Measurements from ENCODE around the gene NMNAT2. TPM values are rescaled to one million over a fixed set of nuclear protein-coding genes. Genes with fewer than 3 reads are reported as not detected.

Gene NMNAT2
- total and polyA plus RNA-seq, 2 donors (not counting 3 experiments of a cell fraction or from before 2014, with no cell fraction given) = 0.28 to 0.38 TPM

- no peaks in the 10 kb centered on the region for H3K9me3 ChIP-seq (replicated peaks; ENCODE audit: control insufficient read depth, insufficient read depth, low read length)
- H3K36me3 ChIP-seq (ENCODE audit: control insufficient read depth in 2 of 2, extremely low read depth in 1 of 2, insufficient read depth in 2 of 2, low read length in 2 of 2) = no peaks in the 10 kb centered on the region
- H3K4me2 ChIP-seq (ENCODE audit: insufficient read depth, low read length) = no peak overlapping the region
- CTCF ChIA-PET = interaction anchor here (0.7 to 1.0 kb wide), 2 partner anchors 15 to 28 kb away, joined by 3 read pairs; no protein-coding TSS in a partner anchor
- TF ChIP-seq MAX (IDR thresholded peaks at IDR 0.05; ENCODE audit: insufficient read depth, insufficient read length) = no peak
- TF ChIP-seq EZH2 (IDR thresholded peaks at IDR 0.05; ENCODE audit: borderline replicate concordance, low read depth, low read length, severe bottlenecking) = no peak
- TF ChIP-seq CTCF (IDR thresholded peaks at IDR 0.05; ENCODE audit: extremely low read depth in 1 of 2, insufficient read depth in 1 of 2, low read depth in 1 of 2, low read length in 2 of 2) = no peak
- TF ChIP-seq POLR2A (IDR thresholded peaks at IDR 0.05; ENCODE audit: low read depth, low read length) = no peak
- no peak for TF ChIP-seq POLR2AphosphoS5 (IDR thresholded peaks at IDR 0.05; ENCODE audit: insufficient read depth, low read depth, low read length)
- no peak for TF ChIP-seq JUN (IDR thresholded peaks at IDR 0.05; ENCODE audit: borderline replicate concordance, insufficient read depth, insufficient read length, low read depth)
- TF ChIP-seq FOS (IDR thresholded peaks at IDR 0.05; ENCODE audit: borderline replicate concordance, insufficient read depth, low read length) = no peak
- TF ChIP-seq GATA2 (IDR thresholded peaks at IDR 0.05; ENCODE audit: insufficient read depth, insufficient read length, low read depth, low read length) = no peak
- no peak for TF ChIP-seq MYC (IDR thresholded peaks at IDR 0.05; ENCODE audit: low read depth, low read length)
- no peaks in the 10 kb centered on the region for H3K79me2 ChIP-seq (ENCODE audit: control insufficient read depth, insufficient read depth, low read length)
- no peaks in the 10 kb centered on the region for H3K9me1 ChIP-seq (replicated peaks; ENCODE audit: control insufficient read depth, extremely low read depth, insufficient read depth, low read length)
- DNase-seq (ENCODE audit: low read depth, low spot score) (peak; percentile 66), FAIRE-seq (no peak)
- H3K9ac ChIP-seq (replicated peaks; ENCODE audit: extremely low read depth, insufficient read depth, low read length) = no peak overlapping the region
- H3K4me3 ChIP-seq (replicated peaks in 1 of 3; ENCODE audit: insufficient read depth in 1 of 3, low read depth in 1 of 3, low read length in 3 of 3) = no peak overlapping the region
- H3K27ac ChIP-seq (ENCODE audit: insufficient read depth, low read depth, low read length) = no peak overlapping the region
- dilution Hi-C loops (cut with MboI; ENCODE audit: extremely low pct_ligation_motif_present, low sequenced_read_pairs) (no loop called here), intact Hi-C loops (cut with micrococcal nuclease) (no loop called here)
- H2AFZ ChIP-seq (ENCODE audit: low read depth, low read length) = peak overlapping the region; percentile 59
- peaks cover 4% of the 10 kb centered on the region for H3K4me1 ChIP-seq (ENCODE audit: control insufficient read depth, extremely low read depth, insufficient read depth, low read length)
- no TSS peak for BruUV-seq (replicated peaks)
- H3K27me3 ChIP-seq (ENCODE audit: control insufficient read depth in 2 of 2, insufficient read depth in 2 of 2, low read length in 2 of 2) = no peaks in the 10 kb centered on the region
- POLR2A ChIA-PET = no interaction called here
- H4K20me1 ChIP-seq (replicated peaks; ENCODE audit: control insufficient read depth, extremely low read depth, insufficient read depth, low read length) = no peaks in the 10 kb centered on the region
These were observed 217.7 kb downstream of the NMNAT2 start for GRCh38 chr1:183200451-183200850.
